Amniotic stem cell (primary cell): Measurements from ENCODE around the gene C6orf89.
A peak's percentile ranks its signal among the peaks of the same experiment; 100 is the strongest.

Source experiments
- DNase-seq: peaks from one replicate; lab custom pipeline; 2025; lab: John Stamatoyannopoulos, UW

Gene C6orf89

DNA sequence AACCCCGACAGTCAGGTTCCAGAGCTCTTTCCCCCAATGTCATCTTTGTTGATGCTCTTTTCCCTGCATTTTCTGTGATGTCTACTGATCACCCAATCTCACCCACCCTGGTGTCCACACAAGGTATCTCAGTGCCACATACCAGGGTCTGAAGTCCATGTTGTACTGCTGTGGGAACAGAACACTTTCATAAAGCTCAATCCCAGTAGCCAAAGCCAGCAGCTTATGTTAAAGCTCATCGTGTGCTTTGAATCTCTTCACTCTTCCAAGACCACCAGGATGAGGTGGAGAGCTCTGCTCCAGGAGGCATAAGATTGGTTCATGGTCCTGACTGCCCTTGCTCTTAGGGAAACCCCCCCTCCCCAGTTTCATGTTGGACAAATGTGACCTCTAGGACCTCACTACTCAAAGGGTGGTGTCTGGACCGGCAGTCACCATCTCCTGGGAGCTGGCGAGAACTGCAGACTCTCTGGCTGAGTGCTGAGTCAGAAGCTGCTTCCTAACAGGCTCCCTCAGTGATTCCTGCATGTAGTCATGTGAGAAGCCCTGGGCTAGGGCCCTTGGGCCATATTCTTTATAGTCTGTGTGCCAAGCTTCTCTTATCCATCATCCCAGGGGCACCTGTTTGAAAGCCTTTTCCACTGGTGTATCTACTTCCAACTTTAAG is 33.1 kb upstream of the C6orf89 start:
- peak; percentile 22 for DNase-seq

GRCh38 chr6:36853325-36853724 is 32.4 kb upstream of the C6orf89 start:
- DNase-seq = peak; percentile 15

DNA sequence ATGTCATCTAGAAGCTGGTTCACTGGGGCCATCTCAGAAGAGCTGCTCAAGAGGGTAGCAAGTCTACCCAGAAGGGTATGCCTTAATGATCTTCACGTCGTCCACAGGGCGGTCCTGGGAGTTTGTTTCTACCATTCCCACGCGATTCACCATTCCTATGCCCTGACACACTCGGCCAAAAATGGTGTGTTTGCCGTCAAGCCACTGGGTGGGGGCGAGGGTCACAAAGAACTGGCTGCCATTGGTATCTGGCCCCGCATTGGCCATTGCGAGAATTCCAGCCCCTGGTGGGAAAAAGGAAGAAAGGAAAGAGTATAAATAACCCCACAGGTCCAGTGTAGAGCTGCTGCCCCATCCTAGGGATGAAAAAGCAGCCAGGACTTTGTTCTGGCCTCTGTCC is 30.0 kb upstream of the C6orf89 start:
- DNase-seq = no peak

- DNase-seq = no peak
These were observed 29.5 kb upstream of the C6orf89 start for GRCh38 chr6:36856277-36856676.

- no peak for DNase-seq
These were observed 28.4 kb upstream of the C6orf89 start for GRCh38 chr6:36857325-36857724.

- no peak for DNase-seq
These were observed 27.3 kb upstream of the C6orf89 start for GRCh38 chr6:36858407-36858981.

DNA sequence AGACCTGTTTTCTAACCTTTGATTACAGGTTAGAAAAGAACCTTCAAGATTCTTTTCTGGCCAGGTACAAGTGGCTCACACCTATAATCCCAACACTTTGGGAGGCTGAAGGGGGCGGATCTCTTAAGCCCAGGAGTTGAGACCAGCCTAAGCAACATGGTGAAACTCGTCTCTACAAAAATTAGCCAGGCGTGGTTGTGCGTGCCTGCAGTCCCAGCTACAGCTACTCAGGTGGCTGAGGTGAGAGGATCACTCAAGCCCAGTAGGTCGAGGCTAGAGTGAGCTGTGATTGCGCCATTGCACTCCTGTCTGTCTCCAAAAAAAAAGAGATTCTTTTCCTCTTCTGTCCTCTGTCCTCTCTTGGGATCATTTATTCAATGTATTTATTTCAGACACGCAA is 25.6 kb upstream of the C6orf89 start:
- DNase-seq = no peak

DNA sequence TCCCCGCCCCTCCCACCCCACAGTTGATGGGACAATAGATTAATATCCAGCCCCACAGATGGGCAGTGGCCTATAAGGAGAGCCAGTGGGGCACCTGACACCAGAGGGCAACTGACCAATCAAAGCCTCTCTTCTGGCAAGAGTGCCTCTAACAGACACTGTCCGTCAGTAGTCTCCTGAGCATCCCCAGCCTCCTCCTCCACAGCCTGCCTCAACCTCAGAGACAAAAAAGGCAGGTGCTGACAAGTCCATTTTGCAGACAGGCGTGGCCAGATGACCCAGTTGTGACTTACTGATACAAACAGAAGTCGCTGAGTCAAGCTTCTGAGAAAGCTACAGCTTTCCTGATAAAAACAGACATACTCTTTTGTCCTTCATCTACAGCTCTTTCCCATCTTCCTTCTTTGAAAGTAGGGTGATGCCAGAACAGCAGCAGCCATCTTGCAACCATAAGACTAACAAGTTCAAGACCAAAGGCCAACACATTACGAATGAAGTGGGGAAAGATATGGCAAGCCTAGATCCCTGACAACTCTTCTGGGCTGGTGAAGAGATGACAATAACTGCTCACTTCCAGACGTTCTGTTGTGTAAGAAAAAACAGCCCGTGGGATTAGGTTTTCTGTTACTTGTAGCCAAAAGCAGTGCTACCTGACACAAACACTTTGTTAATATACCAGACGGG is 23.4 kb upstream of the C6orf89 start:
- no peak for DNase-seq

GRCh38 chr6:36862848-36863382 is 22.8 kb upstream of the C6orf89 start:
- DNase-seq = no peak

DNA sequence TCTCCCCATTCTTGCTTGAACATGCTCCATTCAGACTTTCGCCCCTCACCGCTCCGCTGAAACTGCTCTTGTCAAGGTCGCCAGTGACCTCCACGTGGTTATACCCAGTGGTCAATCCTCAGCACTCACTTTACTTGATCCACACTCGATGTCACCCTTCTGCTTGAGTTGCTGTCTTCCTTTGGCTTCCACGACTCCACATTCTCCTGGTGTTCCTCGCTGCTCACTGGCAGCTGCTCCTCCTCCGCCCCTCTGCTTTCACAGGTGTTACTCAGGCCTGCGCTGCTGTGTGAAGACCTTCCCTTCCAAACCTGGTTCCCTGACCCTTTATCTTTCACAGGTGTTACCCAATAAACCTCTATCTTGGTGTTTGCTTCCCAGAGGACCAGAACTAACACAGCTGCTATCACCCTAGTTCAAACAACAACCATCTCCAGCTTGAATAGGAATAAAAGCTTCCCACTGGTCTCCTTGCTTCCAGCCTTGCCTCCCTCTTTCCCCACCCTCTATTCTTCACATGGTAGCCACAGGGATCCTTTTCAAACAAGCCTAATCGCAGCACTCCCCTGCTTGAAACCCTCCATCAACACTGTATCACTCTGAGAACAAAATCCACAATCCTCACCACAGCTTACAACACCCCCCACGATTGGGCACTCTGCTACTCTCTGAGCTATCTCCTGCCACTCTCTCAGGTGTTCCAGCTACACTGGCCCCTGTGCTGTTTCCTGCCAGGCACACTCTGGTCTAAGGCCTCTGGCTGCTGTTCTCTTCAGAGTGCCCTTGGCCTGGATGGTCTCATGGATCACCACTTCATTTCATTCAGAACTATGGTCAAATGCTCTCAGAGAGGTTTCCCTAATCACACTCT is 21.8 kb upstream of the C6orf89 start:
- no peak for DNase-seq

- DNase-seq = no peak
These were observed 19.9 kb upstream of the C6orf89 start for GRCh38 chr6:36865835-36866234.

- DNase-seq = no peak
These were observed 18.1 kb upstream of the C6orf89 start for GRCh38 chr6:36867471-36868224.

GRCh38 chr6:36871686-36872085 is 14.1 kb upstream of the C6orf89 start:
- DNase-seq = no peak

GRCh38 chr6:36873115-36873514 is 12.6 kb upstream of the C6orf89 start:
- no peak for DNase-seq

GRCh38 chr6:36873612-36874442 is 11.9 kb upstream of the C6orf89 start:
- no peak for DNase-seq

DNA sequence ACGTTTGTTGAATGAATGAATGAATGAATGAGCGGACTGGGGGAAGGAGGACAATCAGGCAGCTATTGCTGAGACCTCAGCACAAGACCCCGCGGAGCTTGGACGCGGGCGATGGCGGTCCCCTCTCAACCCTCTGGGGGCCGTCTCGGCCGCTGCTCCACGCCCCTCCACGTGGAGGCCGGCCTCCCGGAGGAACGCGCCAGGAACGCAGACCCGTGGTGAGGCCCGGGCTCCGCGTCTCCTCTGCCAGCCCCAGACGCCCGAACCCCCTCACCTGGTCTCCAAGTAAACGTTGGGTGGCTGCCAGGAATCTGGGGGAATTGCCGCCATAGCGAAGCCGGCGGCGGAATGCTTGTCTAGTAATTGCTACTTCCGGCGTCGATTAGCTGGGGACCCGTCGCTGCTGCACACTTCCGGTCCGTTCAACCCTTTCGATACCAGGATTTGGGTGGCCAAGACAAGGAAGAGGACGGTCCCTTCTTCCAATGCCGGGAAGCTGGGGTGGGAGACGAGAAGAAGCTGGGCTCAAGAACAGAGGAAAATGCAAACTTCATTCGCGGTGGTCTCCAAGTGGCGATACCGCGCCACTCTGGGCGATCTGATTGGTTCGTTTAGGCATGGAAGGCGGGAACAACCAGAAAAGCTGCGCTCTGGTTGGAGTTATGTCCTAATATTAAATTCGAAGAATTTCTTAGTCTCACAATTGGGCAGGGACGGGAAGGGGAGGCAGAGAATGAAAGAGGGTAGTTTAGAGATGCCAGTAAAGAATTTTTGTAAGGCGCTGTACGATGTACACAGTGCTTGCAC is 11.1 kb upstream of the C6orf89 start, which contains the start of gene PPIL1:
Gene PPIL1 (minus strand): TSS at position 361 of the 807 bp plus-strand sequence. CDS start 31 bp downstream, at position 330.
- DNase-seq = peak; percentile 85

GRCh38 chr6:36875250-36875633 is 10.5 kb upstream of the C6orf89 start:
- no peak for DNase-seq

- DNase-seq = no peak
These were observed 1.1 kb upstream of the C6orf89 start for GRCh38 chr6:36884610-36885009.

- DNase-seq = no peak
These were observed 1.3 kb downstream of the C6orf89 start for GRCh38 chr6:36886950-36887618.
